Liver (tissue), 9 donors: Measurements from ENCODE around the gene TAL2. TPM values are rescaled to one million over a fixed set of nuclear protein-coding genes. Genes with fewer than 3 reads are reported as not detected.
"Not testable (repeated sequence)": the region's sequence is repeated elsewhere in the genome, so short reads cannot be mapped to it uniquely, and the experiment has no call there.

Source experiments
- DNase-seq: peaks from one replicate; pipeline ENCODE4 v3.0.0-alpha.2; 2017; ENCODE audit warnings: low spot score
- H3K27ac ChIP-seq, 2 donors: one replicate each; pipeline ENCODE4 v1.7.0; 2013; ENCODE audit warnings: inconsistent platforms in 2 of 2, low read length in 2 of 2, control low read depth in 1 of 2, low read depth in 1 of 2, mild to moderate bottlenecking in 1 of 2
- H3K27me3 ChIP-seq, 4 donors: one replicate each; pipeline versions ENCODE4 v1.6.1 to v1.7.0; 2013; ENCODE audit warnings: low read length in 3 of 4, inconsistent platforms in 1 of 4, mild to moderate bottlenecking in 1 of 4, moderate library complexity in 1 of 4; ENCODE audit not compliant: control insufficient read depth in 4 of 4, insufficient read depth in 4 of 4
- H3K36me3 ChIP-seq, 4 donors: one replicate each; pipeline versions ENCODE4 v1.6.1 to v1.7.0; 2013; ENCODE audit warnings: low read length in 3 of 4, mild to moderate bottlenecking in 3 of 4, low read depth in 1 of 4, moderate library complexity in 1 of 4; ENCODE audit not compliant: control insufficient read depth in 4 of 4, insufficient read depth in 3 of 4
- H3K4me1 ChIP-seq, 4 donors: one replicate each; pipeline versions ENCODE4 v1.6.1 to v1.7.0; 2013; ENCODE audit warnings: low read length in 3 of 4, mild to moderate bottlenecking in 3 of 4, moderate library complexity in 1 of 4; ENCODE audit not compliant: control insufficient read depth in 4 of 4, insufficient read depth in 4 of 4
- H3K4me3 ChIP-seq, 3 donors: one replicate each; pipeline versions ENCODE4 v1.6.1 to v1.7.0; 2013; ENCODE audit warnings: low read length in 3 of 3, control low read depth in 1 of 3, low read depth in 1 of 3, mild to moderate bottlenecking in 1 of 3
- H3K9ac ChIP-seq, 2 donors: one replicate each; pipeline ENCODE4 v1.7.0; 2013; ENCODE audit warnings: low read length in 2 of 2, mild to moderate bottlenecking in 2 of 2, moderate library complexity in 2 of 2, control low read depth in 1 of 2, low read depth in 1 of 2
- H3K9me3 ChIP-seq, 4 donors: one replicate each; pipeline versions ENCODE4 v1.6.1 to v1.7.0; 2013; ENCODE audit warnings: low read length in 3 of 4; ENCODE audit not compliant: control insufficient read depth in 4 of 4
- EGR1 ChIP-seq, 2 donors: IDR thresholded peaks; 2 replicates each; pipeline ENCODE4 v1.6.1; 2016 to 2018; ENCODE audit warnings: antibody characterized with exemption in 2 of 2, low read depth in 2 of 2
- FOXA1 ChIP-seq: IDR thresholded peaks from 2 replicates; pipeline ENCODE4 v1.6.1; 2016; ENCODE audit warnings: antibody characterized with exemption
- FOXA2 ChIP-seq: IDR thresholded peaks from 2 replicates; pipeline ENCODE4 v1.6.1; 2016; ENCODE audit warnings: antibody characterized with exemption
- GABPA ChIP-seq, 2 donors: IDR thresholded peaks in 1 of 2; conservative IDR thresholded peaks in 1 of 2; 2 replicates each; pipeline ENCODE4 v1.6.1; 2016; ENCODE audit warnings: antibody characterized with exemption in 2 of 2, mild to moderate bottlenecking in 1 of 2, moderate library complexity in 1 of 2
- HNF4A ChIP-seq, 2 donors: conservative IDR thresholded peaks; 2 replicates each; pipeline ENCODE4 v1.6.1; 2016; ENCODE audit warnings: antibody characterized with exemption in 2 of 2, mild to moderate bottlenecking in 2 of 2
- HNF4G ChIP-seq: IDR thresholded peaks from 2 replicates; pipeline ENCODE4 v1.6.1; 2016; ENCODE audit warnings: antibody characterized with exemption
- NR2F2 ChIP-seq: IDR thresholded peaks from 2 replicates; pipeline ENCODE4 v1.6.1; 2016; ENCODE audit warnings: antibody characterized with exemption
- RAD21 ChIP-seq, 2 donors: IDR thresholded peaks; 2 replicates each; pipeline ENCODE4 v1.6.1; 2016; ENCODE audit warnings: antibody characterized with exemption in 2 of 2, mild to moderate bottlenecking in 2 of 2
- RXRA ChIP-seq, 2 donors: IDR thresholded peaks; 2 replicates each; pipeline ENCODE4 v1.6.1; 2017 to 2018; ENCODE audit warnings: antibody characterized with exemption in 2 of 2, mild to moderate bottlenecking in 1 of 2
- SP1 ChIP-seq: IDR thresholded peaks from 2 replicates; pipeline ENCODE4 v1.6.1; 2018; ENCODE audit warnings: antibody characterized with exemption, mild to moderate bottlenecking
- TAF1 ChIP-seq: conservative IDR thresholded peaks from 2 replicates; pipeline ENCODE4 v1.6.1; 2016; ENCODE audit warnings: antibody characterized with exemption, mild to moderate bottlenecking
- YY1 ChIP-seq: IDR thresholded peaks from 2 replicates; pipeline ENCODE4 v1.6.1; 2016; ENCODE audit warnings: antibody characterized with exemption, mild to moderate bottlenecking
- WGBS: extraction: QIAGEN DNeasy Blood & Tissue Kit; methylation state at CpG from one replicate; pipeline ENCODE4 v1.1.7; 2013; 5-methylcytosine and 5-hydroxymethylcytosine counted together
- polyA plus RNA-seq, 2 donors: library from polyadenylated mRNA; stranded (reverse) in 1 of 2; unstranded in 1 of 2; fragments of 200-250 nt in 1 of 2; fragments of >200 nt in 1 of 2; fragmentation: Nextera tagmentation in 1 of 2; extraction: Ambion mirVana in 1 of 2; gene quantifications; one replicate each; pipeline versions ENCODE4 v1.2.1 to v1.2.3, GENCODE V29; 2013 to 2015
- total RNA-seq, 2 donors: library from RNA; depleted of rRNA; stranded (reverse); fragments of >200 nt; gene quantifications; one replicate each; pipeline ENCODE4 v1.2.3, GENCODE V29; 2014
- TF ChIP-seq, protein P1 (sequence below): IDR thresholded peaks from 2 replicates; pipeline ENCODE4 v1.6.1; 2016; ENCODE audit warnings: antibody characterized with exemption
- TF ChIP-seq, protein P2 (sequence below): IDR thresholded peaks from 2 replicates; pipeline ENCODE4 v1.6.1; 2016; ENCODE audit warnings: antibody characterized with exemption
- TF ChIP-seq, protein P3 (sequence below): fragments of 150-350 bp; IDR thresholded peaks from 2 replicates; pipeline ENCODE4 v1.5.1; 2017; ENCODE audit warnings: improper control_type of control experiment, low read depth, low read length; ENCODE audit not compliant: missing input control
- TF ChIP-seq, protein P4 (sequence below): IDR thresholded peaks from 2 replicates; pipeline ENCODE4 v1.6.1; 2016; ENCODE audit warnings: antibody characterized with exemption
- TF ChIP-seq, protein P5 (sequence below): IDR thresholded peaks from 2 replicates; pipeline ENCODE4 v1.6.1; 2016; ENCODE audit warnings: antibody characterized with exemption, mild to moderate bottlenecking
- donor health status: healthy.
- donor health status: healthy.
- donor health status: healthy.
- donor health status: healthy.
- donor health status: healthy.

TAL2 gene
- total and polyA plus RNA-seq, 4 donors: 0.19 to 0.20 TPM; not detected in 2

DNA sequence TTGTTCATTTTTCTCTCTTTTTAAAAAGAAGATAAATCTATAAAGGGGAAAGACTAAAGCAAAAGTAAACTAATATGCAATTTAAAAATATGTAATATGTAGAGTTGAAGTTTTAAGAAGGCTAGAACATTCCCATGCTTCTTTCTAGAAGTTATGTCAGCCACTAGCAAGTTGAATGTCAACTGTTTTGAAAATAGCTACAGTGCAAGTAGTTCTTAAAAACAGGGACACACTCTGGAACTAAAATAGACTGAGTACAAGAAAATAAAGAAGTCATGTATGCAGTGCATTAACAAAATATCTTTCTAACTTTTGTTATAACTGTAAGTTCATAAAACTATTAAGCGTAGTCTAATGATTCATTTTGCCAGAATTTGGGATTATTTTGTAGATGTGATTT is 40.0 kb downstream of the TAL2 start:
- no peak for DNase-seq
- H3K27me3 ChIP-seq: no peaks in the 10 kb centered on the region
- H3K9me3 ChIP-seq: no peaks in the 10 kb centered on the region
- H3K9ac ChIP-seq: no peak overlapping the region
- H3K4me1 ChIP-seq: peaks cover 0 to 3% (median 0%) of the 10 kb centered on the region in 4 donors
- TF ChIP-seq, protein P1, sequence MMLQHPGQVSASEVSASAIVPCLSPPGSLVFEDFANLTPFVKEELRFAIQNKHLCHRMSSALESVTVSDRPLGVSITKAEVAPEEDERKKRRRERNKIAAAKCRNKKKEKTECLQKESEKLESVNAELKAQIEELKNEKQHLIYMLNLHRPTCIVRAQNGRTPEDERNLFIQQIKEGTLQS: no peak
- TF ChIP-seq YY1 (no peak), SP1 (no peak), HNF4A (conservative IDR thresholded peaks at IDR 0.05) (no peak), RXRA (IDR thresholded peaks at IDR 0.05) (no peak), NR2F2 (no peak), HNF4G (no peak), FOXA2 (no peak), RAD21 (IDR thresholded peaks at IDR 0.05) (no peak), GABPA (IDR thresholded peaks at IDR 0.05 in 1 of 2, conservative IDR thresholded peaks at IDR 0.05 in 1 of 2) (no peak), TAF1 (no peak), EGR1 (IDR thresholded peaks at IDR 0.05; ENCODE audit: low read depth in 2 of 2) (no peak), FOXA1 (no peak)
- TF ChIP-seq, protein P2, sequence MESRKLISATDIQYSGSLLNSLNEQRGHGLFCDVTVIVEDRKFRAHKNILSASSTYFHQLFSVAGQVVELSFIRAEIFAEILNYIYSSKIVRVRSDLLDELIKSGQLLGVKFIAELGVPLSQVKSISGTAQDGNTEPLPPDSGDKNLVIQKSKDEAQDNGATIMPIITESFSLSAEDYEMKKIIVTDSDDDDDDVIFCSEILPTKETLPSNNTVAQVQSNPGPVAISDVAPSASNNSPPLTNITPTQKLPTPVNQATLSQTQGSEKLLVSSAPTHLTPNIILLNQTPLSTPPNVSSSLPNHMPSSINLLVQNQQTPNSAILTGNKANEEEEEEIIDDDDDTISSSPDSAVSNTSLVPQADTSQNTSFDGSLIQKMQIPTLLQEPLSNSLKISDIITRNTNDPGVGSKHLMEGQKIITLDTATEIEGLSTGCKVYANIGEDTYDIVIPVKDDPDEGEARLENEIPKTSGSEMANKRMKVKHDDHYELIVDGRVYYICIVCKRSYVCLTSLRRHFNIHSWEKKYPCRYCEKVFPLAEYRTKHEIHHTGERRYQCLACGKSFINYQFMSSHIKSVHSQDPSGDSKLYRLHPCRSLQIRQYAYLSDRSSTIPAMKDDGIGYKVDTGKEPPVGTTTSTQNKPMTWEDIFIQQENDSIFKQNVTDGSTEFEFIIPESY: no peak
- TF ChIP-seq, protein P3, sequence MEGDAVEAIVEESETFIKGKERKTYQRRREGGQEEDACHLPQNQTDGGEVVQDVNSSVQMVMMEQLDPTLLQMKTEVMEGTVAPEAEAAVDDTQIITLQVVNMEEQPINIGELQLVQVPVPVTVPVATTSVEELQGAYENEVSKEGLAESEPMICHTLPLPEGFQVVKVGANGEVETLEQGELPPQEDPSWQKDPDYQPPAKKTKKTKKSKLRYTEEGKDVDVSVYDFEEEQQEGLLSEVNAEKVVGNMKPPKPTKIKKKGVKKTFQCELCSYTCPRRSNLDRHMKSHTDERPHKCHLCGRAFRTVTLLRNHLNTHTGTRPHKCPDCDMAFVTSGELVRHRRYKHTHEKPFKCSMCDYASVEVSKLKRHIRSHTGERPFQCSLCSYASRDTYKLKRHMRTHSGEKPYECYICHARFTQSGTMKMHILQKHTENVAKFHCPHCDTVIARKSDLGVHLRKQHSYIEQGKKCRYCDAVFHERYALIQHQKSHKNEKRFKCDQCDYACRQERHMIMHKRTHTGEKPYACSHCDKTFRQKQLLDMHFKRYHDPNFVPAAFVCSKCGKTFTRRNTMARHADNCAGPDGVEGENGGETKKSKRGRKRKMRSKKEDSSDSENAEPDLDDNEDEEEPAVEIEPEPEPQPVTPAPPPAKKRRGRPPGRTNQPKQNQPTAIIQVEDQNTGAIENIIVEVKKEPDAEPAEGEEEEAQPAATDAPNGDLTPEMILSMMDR: no peak
- TF ChIP-seq, protein P4, sequence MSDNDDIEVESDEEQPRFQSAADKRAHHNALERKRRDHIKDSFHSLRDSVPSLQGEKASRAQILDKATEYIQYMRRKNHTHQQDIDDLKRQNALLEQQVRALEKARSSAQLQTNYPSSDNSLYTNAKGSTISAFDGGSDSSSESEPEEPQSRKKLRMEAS: no peak
- TF ChIP-seq, protein P5, sequence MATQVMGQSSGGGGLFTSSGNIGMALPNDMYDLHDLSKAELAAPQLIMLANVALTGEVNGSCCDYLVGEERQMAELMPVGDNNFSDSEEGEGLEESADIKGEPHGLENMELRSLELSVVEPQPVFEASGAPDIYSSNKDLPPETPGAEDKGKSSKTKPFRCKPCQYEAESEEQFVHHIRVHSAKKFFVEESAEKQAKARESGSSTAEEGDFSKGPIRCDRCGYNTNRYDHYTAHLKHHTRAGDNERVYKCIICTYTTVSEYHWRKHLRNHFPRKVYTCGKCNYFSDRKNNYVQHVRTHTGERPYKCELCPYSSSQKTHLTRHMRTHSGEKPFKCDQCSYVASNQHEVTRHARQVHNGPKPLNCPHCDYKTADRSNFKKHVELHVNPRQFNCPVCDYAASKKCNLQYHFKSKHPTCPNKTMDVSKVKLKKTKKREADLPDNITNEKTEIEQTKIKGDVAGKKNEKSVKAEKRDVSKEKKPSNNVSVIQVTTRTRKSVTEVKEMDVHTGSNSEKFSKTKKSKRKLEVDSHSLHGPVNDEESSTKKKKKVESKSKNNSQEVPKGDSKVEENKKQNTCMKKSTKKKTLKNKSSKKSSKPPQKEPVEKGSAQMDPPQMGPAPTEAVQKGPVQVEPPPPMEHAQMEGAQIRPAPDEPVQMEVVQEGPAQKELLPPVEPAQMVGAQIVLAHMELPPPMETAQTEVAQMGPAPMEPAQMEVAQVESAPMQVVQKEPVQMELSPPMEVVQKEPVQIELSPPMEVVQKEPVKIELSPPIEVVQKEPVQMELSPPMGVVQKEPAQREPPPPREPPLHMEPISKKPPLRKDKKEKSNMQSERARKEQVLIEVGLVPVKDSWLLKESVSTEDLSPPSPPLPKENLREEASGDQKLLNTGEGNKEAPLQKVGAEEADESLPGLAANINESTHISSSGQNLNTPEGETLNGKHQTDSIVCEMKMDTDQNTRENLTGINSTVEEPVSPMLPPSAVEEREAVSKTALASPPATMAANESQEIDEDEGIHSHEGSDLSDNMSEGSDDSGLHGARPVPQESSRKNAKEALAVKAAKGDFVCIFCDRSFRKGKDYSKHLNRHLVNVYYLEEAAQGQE: no peak
- no peak overlapping the region for H3K27ac ChIP-seq
- H3K4me3 ChIP-seq: no peak overlapping the region
- H3K36me3 ChIP-seq: no peaks in the 10 kb centered on the region
- 91% methylated on average over 1 of the region's 1 CpG for WGBS

DNA sequence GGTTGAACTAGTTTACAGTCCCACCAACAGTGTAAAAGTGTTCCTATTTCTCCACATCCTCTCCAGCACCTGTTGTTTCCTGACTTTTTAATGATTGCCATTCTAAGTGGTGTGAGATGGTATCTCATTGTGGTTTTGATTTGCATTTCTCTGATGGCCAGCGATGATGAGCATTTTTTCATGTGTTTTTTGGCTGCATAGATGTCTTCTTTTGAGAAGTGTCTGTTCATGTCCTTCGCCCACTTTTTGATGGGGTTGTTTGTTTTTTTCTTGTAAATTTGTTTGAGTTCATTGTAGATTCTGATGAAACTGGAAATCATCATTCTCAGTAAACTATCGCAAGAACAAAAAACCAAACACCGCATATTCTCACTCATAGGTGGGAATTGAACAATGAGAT is 41.4 kb downstream of the TAL2 start:
- H3K9me3 ChIP-seq, H3K9ac ChIP-seq: not testable (repeated sequence)

More for the DNA sequence above, 41.4 kb downstream of the TAL2 start:
- 96% methylated on average over 4 of the region's 4 CpGs for WGBS
- not testable (repeated sequence) for H3K36me3 ChIP-seq, DNase-seq, H3K27me3 ChIP-seq, H3K4me3 ChIP-seq, H3K27ac ChIP-seq, H3K4me1 ChIP-seq
